Measurements from ENCODE around the gene GNAL.
"Not testable (repeated sequence)": the region's sequence is repeated elsewhere in the genome, so short reads cannot be mapped to it uniquely, and the experiment has no call there.

GNAL gene

DNA sequence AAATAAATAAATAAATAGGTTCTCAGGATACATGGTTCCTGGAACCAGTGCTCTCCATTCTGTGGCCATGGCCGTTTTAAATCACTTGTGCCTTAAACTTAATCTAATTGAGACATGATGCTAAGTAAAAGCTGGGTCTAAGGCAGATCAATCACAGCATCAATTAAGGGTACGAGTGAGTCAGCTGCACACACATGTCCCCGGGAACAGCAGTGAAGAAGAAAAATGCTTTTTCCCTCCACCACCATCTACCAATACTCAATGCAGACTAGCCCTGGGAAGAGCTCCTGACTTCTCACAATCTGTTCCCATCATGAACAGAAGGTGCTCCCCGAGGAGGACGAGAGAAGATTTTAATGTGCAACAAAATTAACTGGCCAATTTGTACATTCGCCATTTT lies 155.4 kb downstream of the GNAL start:
- no peak for DNase-seq (ENCODE audit: low read depth in 4 of 4, low spot score in 1 of 4)

DNA sequence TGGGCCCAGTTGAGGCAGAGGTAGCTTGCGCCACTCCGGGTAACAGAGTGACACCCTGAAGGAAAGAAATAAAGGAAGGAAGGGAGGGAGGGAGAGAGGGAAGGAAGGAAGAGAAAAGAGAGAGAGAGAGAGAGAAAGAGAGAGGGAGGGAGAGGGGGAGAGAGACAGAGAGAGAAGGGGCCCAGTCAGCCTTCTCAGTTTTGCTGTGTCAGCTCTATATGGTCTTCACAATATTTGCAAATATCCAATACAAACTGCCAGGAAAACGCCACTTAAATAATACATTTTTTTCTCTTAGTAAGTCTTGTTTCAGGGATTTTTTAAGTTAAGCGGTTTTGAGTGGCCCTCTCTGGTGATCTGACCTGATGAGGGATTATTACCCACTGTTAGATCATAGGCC lies 156.6 kb downstream of the GNAL start:
- DNase-seq (ENCODE audit: low read depth in 4 of 4, low spot score in 1 of 4) = no peak

DNA sequence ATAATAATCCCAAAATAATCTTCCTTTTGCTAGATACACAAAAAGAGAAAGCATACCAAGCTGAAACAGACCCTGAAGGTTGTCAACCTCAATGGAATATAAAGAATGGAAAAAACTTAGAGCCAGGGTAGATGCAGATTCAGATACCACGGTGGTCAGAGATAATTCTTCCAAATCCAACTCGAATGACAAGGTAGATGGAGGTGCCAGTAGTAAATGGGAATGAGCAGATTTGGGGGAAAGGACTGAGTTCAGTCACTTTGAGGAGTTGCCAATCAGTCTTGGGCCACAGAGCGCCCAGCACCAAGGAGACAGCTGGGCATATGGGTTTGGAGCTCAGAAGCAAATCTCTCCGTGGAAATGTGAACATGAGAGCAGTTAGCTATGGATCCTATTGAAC lies 158.7 kb downstream of the GNAL start:
- DNase-seq (ENCODE audit: low read depth in 4 of 4, low spot score in 1 of 4) = no peak

DNA sequence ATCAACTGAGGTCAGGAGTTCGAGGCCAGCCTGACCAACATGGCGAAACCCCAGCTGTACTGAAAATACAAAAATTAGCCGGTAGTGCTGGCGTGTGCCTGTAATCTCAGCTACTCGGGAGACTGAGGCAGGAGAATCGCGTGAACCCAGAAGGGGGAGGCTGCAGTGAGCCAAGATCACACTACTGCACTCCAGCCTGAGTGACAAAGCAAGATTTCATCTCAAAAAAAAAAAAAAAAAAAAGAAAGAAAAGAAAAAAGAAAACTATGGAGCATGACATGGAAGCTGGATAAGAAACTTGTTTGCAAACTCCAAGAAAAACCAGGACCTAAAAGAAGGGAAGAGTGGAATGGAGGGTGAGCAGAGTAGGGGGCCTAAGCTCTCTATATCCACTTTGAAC lies 160.2 kb downstream of the GNAL start:
- DNase-seq (ENCODE audit: low read depth in 4 of 4, low spot score in 1 of 4) = no peak

DNA sequence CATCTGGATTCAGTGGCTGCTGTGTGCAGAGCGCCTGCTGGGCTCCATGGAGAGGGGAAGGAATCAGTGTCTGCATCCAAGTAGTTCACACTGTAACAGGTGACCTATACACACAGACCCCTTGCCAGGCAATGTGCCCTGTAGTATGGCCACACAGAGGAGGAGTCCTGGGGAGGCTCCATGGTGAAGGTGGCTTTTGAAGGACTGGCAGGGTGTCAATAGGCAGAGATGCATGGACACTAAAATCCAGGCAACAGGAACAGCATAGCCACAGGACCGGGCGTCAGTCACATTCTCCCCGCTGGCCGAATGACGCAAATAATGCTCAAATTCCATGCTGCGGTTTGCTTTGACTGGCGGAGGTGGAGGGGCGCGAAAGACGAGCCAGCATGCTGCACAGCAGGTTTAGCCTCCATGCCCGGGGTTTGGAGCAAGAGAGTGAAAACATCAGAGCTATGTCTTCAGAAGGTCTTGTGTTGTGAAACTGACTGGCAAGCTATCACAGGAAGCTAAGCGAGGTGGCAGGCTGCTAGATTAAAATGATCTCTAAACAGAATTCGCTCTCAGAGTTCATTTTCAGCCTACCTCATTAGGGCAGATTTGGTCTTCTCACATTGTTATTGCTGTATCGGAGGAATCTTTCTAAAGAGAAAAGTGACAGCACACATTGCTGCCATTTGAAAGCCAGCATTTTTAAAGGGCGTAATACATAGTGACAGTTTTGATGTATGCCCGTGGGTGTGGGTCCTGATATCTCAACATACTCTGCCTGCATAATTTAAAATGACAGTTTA lies 161.0 kb downstream of the GNAL start:
- peak in 3 of 4 experiments; percentile 14 to 20 (median 14) for DNase-seq (ENCODE audit: low read depth in 4 of 4, low spot score in 1 of 4)

DNA sequence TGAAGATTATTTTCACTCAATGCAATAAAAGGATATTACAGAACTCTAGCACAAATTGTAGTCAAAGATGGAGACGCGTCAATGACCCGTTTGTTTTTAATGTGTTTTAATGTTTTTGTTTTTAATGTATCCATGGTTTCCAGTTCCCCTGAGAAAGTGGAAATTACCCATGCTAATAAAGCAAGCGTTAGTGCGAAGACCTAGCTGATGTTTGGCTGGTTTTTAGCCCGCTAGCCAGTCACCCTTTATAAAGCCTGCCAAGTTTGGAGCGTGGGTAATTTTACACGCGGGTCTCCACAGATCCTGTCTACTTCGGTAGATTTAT lies 161.7 kb downstream of the GNAL start:
- no peak for DNase-seq (ENCODE audit: low read depth in 4 of 4, low spot score in 1 of 4)

DNA sequence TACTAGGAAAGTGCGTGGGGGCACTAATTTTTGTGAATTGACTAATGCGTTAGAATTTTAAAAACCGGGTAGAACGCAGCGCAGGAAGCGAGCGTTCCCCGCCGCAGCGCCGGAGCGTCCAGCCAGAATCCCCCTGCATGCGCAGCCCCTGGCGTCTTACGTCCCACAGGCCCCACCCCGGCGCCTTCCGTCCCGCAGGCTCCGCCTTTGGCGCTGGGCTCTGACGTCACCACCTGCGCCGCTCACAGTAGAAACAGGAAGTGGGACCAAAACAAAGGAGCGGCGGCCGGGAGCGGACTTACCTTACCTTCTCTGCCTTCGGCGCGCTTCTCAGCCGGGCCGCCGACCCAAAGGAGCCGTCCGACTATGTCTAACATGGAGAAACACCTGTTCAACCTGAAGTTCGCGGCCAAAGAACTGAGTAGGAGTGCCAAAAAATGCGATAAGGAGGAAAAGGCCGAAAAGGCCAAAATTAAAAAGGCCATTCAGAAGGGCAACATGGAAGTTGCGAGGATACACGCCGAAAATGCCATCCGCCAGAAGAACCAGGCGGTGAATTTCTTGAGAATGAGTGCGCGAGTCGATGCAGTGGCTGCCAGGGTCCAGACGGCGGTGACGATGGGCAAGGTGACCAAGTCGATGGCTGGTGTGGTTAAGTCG lies 162.2 kb downstream of the GNAL start, which contains the start of gene CHMP1B:
TSS of gene CHMP1B (plus strand) at position 268 of the 660 bp plus-strand sequence. CDS start at position 367, 99 bp downstream.
- DNase-seq (ENCODE audit: low read depth in 4 of 4, low spot score in 1 of 4) = peak; percentile 95 to 97 (median 96)

DNA sequence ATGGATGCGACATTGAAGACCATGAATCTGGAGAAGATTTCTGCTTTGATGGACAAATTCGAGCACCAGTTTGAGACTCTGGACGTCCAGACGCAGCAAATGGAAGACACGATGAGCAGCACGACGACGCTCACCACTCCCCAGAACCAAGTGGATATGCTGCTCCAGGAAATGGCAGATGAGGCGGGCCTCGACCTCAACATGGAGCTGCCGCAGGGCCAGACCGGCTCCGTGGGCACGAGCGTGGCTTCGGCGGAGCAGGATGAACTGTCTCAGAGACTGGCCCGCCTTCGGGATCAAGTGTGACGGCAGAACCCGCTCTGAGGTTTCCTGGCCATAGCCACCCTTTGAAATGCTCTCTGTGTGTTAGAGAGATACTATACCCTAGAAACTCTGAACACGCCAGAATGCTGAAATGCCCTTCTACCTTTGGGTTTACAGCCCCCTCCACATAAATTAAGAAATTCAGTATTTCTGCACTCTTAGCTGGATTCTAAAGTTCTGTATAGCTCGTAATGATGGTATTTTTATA lies 162.8 kb downstream of the GNAL start:
- peak in 2 of 4 experiments; percentile 7 for DNase-seq (ENCODE audit: low read depth in 4 of 4, low spot score in 1 of 4)

DNA sequence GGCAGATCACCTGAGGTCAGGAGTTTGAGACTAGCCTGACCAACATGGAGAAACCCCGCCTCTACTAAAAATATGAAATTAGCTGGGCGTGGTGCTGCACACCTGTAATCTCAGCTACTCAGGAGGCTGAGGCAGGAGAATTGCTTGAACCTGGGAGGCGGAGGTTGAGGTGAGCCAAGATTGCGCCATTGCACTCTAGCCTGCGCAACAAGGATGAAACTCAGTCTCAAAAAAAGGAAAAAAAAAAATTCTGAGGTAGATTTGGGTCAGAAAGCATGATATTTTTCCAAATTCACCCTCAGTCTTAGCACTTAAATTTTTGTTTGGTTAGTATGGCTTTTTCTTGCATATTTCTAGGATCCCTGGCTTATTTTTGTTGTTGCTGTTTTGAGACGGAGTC lies 165.5 kb downstream of the GNAL start:
- DNase-seq (ENCODE audit: low read depth in 4 of 4, low spot score in 1 of 4) = not testable (repeated sequence)

DNA sequence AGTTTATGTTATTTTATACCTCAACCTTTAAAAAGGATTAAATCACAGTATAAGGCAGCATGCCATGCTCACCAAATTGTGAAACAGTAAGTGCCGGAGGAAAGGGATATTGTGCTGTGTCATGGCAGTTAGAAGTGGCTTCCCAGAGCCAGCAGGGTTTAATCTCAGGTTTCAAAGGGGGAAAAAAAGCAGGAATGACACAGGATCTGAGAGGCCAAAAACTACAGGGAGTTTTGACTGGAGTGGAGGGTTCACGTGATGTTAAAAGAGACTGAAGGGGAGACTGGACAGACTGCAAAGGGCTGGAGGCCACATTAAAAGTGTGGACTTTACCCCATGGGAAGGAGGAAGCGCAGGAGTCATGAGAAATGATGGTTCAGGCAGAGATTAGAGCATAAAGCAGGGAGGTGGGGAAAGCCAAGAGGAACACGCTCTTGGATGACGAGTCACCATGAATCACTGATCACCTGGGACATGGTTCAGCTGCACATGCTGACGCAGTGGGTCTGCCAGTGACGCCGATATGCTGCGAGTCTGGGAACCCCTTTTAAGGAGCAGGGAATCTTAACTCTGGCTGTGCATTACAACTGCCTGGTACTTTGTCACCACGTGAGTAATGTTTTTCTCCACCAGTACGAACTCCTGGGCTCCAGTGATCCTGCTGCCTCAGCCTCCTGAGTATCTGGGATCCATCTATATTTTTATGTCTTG lies 168.3 kb downstream of the GNAL start:
- no peak for DNase-seq (ENCODE audit: low read depth in 4 of 4, low spot score in 1 of 4)

DNA sequence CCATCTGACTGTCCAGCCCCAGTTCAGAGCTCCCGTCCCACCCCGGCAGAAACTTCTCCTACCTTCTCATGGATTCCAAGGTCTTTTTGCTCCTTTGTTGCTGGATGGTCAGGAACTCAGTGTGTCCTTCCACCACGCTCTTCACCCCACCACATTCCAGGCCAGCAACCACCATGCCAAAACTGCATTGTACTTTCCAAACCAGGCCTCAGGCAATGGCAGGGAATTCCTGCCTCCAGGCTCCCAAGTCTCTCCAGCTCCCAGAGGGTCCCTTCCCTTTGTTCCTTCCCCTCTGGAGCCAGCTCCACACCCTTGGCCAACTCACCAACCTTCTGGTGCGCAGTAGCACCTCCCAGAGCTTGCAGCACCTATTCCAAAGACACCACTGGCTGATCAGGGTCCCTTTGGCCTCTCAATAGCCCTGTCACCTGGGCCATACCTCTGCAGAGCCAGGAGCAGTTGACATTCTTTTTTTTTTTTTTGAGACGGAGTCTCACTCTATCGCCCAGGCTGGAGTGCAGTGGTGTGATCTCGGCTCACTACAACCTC lies 170.3 kb downstream of the GNAL start:
- no peak for DNase-seq (ENCODE audit: low read depth in 4 of 4, low spot score in 1 of 4)

DNA sequence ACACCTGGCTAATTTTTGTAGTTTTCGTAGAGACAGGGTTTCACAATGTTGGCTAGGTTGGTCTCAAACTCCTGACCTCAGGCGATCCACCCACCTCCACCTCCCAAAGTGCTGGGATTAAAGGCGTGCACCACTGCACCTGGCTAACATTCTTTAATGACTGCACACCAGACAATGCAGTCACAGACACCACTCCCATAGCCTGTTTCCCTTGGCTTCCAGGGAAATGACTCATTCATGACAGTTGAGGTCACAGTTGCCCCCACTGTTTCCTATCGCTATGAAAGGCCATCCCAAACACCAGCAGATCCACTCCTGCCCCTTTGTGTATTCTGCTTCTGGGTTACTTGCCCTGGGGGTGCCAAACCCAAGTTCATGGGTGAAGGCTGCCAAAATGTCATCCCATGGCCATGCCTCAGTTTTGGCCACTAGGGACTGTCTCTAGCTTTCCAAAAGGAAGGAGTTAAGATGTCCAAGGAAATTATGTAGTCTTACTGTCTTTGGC lies 170.9 kb downstream of the GNAL start:
- no peak for DNase-seq (ENCODE audit: low read depth in 4 of 4, low spot score in 1 of 4)

DNA sequence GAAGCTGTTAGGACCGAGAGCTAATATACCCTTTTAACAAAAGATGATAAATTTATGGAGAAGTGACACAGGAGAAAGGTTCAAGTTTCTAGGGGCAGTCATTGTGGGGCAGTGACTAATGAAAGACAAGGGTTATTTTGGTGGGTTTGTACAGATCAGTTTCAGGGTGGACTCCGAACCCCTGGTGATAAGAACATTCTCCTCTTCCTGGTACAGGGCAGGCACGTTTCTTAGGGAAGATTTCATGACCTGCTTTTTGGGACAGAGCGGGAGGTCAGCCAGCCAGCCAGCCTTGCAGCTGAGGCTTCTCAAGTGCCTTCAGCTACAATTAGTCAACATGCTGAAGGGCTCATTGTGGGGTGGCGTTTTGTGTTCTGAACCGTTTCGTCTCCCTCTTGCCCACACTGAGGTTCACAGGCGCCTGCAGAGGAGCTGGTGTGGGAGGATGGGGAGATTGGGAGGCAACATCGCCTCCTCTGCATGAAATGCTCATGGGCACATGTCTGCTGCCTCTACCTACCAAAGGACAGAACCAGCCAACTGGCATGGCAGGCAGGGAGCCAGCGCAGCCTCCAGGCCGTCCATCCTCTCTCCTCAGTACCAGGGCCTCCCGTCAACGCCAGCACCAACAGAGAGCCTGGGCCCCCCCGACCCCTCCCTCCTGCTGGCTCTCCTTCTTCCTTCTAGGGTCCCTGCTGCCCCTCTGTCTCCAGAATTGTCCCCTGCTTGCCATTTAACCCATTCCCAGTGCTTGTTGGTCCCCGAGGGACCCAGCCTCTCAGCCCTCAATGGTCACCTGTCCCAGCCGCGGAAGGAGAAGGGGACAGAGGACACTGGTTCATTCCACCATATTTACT lies 171.8 kb downstream of the GNAL start:
- DNase-seq (ENCODE audit: low read depth in 4 of 4, low spot score in 1 of 4) = no peak

DNA sequence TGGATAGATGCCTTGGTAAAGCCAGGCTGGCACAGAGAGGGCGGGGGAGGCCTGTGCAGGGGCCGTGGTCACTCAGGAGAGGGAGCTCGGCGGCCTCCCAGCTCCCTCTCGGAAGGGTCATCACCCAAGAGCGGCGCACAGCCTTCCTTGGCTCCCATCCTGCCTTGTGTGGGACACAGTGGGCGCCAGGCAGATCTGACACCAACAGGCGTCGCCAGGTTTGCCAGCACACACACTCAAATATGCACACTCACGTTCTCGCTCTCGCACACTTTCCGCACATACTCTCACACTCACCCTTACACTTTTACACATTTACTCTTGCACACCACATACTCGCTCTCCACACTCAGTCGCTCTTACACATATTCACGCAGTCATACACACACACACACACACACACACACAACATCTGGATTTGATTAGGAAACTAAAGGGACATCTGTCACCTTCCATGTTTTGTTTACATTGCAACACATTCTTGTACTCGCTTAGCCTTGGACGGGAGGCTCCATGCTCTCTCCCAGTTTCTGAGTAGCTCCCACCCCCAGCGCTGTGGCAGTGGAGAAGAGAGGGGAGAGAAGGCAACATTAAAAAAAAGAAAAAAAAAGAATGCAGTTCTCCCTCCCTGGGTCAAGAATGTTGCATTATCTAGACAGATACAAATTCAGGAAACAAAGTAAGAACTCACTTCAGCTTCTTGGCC lies 172.7 kb downstream of the GNAL start:
- DNase-seq (ENCODE audit: low read depth in 4 of 4, low spot score in 1 of 4) = no peak

DNA sequence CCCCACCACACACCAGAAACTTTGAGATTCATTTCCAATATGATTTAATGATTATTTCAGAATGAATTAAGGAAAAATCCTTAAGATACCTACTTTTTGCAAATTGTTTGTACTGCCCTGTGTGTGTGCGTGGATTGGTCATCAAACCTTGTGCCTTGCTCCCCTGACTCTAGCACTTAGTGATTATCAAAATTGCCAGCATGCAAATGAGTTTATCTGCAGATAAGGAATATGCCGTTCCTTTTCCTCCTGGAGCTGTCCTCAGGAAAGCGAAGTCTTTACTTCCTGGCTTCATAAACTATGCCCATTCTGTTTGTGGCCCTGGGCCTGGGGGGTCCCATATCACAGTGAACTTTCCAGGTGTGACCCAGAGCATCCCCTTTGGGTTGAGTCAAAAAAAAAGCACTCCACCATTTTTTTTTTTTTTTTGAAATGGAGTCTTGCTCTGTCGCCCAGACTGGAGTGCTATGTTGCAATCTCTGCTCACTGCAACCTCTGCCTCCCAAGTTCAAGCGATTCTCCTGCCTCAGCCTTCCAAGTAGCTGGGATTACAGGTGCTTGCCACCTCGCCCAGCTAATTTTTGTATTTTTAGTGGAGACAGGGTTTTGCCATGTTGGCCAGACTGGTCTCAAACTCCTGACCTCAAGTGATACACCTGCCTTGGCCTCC lies 173.5 kb downstream of the GNAL start:
- DNase-seq (ENCODE audit: low read depth in 4 of 4, low spot score in 1 of 4) = no peak

DNA sequence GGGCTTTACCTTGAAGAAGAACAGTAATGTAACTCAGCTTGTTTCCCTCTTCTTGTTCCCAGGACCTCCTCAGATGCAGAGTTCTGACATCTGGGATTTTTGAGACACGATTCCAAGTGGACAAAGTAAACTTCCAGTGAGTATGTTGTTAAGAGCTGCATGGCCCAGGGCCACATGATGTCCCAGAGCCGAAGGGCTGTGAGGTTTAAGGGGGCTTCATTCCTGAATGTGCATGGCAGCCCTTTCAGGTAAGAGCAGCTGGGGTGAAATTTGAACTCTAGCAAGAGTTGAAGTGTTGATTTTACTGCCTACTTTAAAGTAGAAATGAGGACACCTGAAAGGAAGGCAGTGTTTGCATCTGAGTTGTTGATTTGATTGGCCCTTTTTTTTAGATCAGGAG lies 175.4 kb downstream of the GNAL start:
- no peak for DNase-seq (ENCODE audit: low read depth in 4 of 4, low spot score in 1 of 4)

DNA sequence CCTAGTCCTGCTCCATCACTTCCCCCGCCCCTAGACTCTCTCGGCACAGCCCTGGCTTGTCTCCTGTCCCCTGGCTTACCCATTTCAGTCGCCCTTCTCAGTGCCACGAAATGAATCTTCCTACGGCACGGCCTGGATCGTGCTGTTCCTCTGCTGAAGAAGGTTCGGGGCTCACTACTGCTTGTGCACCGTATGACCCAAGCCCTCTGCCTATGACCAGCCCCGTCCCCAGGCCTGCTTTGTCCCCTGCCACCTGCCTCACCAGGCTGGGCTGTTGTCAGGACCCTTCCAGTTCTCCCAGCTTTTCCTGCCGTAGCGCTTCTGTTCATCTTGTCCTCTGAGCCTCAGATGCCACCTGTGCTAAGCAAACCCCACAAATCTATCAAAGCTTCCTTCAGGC lies 176.0 kb downstream of the GNAL start:
- no peak for DNase-seq (ENCODE audit: low read depth in 4 of 4, low spot score in 1 of 4)

DNA sequence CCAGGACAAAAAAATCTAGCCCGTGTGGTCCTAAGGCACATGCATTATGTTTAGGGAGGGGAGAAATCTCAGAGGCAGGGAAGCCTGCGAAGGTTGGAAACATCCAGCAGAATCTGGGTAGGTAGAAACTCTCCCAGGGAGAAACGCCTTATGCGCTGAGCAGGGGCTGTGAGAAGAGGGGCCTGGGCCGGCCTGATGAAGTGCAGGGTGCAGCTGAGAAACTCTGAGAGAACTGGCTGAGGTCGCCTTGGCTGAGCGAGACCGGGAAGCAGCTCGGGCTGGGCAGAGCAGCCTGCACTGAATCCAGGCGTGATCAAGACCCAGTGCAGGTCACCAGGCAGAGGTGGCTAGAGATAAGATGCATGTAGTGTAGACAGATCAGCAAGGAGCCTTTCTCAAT lies 177.3 kb downstream of the GNAL start:
- DNase-seq (ENCODE audit: low read depth in 4 of 4, low spot score in 1 of 4) = no peak

DNA sequence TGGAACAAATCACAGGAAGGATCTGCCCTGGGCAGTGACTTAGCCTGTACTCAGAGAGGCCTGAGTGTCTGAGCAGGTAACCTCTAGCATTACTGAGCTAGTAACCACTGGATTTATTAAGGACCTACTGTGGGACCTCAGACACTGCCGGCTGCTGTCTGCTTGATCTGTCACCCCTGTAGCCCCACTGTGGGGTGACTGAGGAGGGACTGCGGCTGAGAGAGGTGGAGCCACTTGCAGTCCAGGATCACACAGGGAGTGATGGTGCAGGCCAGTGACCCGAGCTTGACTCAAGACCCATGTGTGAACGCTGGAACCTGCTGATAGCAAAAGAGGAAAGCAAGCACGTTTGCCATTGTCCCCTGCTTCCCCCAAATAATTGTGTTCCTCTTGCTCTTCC lies 177.7 kb downstream of the GNAL start:
- no peak for DNase-seq (ENCODE audit: low read depth in 4 of 4, low spot score in 1 of 4)

Data from stimulated activated CD4-positive, alpha-beta T cell treated with anti-CD3 and anti-CD28 coated beads, Interleukin-1b, Interleukin-23, amount 100 ng/mL, for 24 hours (primary cell).